GM12872 (cell line): Measurements from ENCODE around the gene SMPD3.

Experiments
- TF ChIP-seq, protein P1 (sequence below): IDR thresholded peaks from 3 replicates; pipeline ENCODE4 v1.5.1; 2011; ENCODE audit warnings: low read depth, mild to moderate bottlenecking, low read length, moderate library complexity; ENCODE audit not compliant: insufficient read depth

Gene SMPD3

DNA sequence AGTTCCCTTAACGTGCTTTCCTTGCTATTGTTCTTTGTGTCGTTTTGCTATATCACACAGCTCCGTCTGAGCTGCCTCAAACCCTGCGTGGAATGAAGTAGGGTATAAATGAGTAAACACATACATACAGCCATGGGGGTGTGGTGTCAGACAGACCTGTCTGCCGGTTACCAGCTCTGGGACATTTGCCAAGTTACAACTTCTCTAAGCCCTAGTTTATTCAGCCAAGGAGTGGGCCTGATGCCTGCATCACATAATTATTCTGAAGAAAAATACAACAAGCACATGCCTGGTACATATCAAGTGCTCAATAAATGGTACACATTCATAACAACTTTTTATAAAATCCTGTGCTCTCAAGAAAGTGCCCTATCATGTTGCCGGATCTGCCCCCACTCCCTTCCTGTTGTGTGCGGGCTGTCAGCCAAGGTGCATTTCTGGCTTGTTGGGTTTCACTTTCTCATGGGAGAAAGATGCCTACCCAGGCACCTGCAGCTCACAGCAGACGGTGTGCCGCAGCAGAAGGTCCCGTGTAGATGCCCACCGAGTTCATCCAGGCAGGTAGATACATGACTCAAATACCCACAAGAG lies 30.5 kb downstream of the SMPD3 start:
- TF ChIP-seq, protein P1, sequence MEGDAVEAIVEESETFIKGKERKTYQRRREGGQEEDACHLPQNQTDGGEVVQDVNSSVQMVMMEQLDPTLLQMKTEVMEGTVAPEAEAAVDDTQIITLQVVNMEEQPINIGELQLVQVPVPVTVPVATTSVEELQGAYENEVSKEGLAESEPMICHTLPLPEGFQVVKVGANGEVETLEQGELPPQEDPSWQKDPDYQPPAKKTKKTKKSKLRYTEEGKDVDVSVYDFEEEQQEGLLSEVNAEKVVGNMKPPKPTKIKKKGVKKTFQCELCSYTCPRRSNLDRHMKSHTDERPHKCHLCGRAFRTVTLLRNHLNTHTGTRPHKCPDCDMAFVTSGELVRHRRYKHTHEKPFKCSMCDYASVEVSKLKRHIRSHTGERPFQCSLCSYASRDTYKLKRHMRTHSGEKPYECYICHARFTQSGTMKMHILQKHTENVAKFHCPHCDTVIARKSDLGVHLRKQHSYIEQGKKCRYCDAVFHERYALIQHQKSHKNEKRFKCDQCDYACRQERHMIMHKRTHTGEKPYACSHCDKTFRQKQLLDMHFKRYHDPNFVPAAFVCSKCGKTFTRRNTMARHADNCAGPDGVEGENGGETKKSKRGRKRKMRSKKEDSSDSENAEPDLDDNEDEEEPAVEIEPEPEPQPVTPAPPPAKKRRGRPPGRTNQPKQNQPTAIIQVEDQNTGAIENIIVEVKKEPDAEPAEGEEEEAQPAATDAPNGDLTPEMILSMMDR: no peak

- TF ChIP-seq, protein P1: no peak
These were observed 32.0 kb downstream of the SMPD3 start for GRCh38 chr16:68416057-68417046.

DNA sequence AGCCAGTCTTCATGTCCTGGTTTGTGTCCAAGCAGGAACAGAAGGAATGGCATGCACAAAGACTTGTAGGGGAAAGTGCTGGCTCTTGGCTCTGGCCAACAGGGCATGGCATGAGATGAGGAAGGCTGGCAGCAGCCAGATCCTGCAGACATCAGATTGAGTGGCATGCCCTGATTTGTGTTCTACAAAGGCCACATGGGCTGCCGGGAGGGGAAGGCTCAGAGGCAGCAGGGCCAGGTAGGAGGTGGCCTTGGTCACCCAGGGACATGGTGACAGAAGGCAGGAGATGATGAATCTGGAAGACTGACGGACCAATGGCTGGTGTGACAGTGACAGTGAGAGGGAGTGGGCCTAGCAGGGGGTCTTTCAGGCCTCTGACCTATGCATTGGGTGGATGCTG lies 33.7 kb downstream of the SMPD3 start:
- TF ChIP-seq, protein P1: no peak

GRCh38 chr16:68412061-68412460 lies 36.2 kb downstream of the SMPD3 start:
- TF ChIP-seq, protein P1: no peak

DNA sequence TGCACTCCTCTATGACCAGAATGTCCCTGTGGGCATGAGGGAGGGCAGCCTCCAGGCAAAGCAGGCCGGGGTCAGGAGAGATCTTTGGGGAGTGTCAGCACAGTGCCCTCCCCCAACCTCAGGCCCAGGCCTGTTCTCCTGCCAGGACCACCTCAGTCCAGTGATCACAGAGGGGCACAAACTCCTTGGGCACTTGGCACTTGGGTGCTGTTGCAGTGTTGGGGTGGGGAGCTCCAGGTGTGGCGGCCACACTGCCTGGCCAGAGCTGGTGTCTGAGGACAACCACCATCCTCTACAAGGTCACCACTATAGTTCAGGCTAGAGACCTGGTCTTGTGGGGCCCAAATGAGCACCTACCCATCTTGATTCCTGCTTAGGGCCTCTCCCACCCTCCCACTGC lies 37.2 kb downstream of the SMPD3 start:
- TF ChIP-seq, protein P1: no peak

DNA sequence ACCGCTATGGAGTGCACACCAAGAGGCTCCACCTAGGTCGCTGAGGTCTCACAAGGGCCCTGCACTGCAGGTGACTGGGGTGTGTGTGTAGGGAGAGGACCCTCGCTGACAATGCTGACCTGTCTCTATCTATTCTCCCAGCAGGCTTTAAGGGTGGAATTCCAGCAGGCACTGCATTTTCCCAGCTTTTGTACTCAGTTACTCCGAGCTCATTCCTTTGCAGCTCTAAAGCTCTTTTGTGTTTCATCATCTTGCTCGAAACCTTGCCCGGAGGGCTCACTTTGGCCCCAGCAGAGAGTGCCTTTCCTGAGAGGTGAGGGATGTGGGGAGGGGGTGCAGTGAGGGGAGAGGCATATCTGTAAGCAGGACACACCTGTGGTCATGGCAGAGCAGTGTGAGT lies 39.3 kb downstream of the SMPD3 start:
- TF ChIP-seq, protein P1: no peak

DNA sequence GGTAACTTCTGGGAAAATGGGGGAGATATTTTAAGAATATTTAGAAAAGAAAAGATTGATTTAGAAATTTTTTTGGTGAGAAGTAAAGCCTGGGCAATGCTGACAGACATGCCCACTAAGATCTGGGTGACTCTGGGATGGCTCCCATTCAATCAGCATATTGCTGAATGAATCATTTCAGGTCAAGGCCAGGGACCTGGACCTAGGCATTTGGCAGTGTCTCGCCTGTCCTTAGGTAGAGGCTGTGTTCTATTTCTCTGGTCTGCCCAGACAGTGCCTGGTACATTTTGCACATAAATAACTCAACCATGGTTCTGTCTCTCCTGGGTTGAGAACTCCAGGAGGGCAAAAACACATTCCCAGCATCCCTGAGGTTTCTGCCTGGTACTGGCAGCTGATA lies 39.9 kb downstream of the SMPD3 start:
- TF ChIP-seq, protein P1: no peak
